ENCODE data around the gene CST7.

CST7 gene

DNA sequence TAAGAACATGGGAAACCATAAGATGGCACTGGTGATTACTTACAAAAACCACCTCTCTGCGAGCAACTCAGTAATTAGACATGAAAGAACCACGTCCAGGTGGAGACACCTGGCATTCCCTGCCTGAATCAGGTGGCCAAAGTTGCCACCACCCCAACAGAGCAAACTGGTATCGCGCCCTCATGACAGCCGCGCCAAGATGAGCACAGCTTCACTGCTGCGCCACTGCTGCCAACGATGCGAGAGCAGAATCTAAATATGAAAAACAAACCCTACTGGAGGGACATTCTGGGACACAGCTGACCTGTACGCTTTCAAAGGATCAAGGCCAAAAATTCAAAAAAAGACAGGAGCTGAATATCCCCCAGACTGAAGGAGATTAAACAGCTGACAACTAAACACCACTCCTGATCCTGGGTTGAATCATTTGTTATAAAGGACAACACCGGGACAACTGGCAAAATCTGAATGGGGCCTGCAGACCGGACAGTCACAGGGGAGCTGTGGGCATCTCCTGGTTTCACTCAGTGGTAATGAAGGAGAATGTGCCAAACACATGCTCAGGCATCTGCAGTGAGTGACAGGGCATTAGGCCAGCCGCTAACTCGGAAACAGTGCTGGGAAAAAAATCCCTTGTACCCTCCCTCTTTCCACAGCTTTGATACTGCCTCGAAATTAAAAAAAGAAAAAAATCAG lies 17.4 kb downstream of the CST7 start:
- no peak for DNase-seq

DNA sequence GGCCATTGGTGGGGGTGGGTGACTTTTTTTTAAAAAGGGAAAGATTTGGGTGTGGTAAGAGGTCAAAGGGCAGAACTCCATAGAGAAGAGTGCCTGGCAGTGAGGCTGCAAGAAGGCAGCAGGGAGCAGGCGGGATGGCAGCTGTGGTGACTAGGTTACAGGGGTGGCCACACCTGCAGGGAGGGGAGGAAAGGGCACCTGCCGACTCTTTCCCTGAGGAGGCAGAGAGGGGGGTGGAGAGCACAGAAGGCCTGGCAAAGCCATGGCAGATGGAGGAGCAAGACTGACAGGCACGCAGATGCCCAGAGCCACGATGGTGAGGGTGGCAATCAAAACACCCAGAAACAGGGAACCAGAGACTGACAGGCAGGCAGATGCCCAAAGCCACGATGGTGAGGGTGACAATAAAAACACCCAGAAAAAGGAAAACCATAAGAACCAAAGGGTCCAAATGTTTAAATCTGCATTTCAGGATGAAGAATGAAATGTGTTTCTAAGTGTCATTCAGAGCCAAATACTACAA lies 19.3 kb downstream of the CST7 start:
- no peak for DNase-seq

DNA sequence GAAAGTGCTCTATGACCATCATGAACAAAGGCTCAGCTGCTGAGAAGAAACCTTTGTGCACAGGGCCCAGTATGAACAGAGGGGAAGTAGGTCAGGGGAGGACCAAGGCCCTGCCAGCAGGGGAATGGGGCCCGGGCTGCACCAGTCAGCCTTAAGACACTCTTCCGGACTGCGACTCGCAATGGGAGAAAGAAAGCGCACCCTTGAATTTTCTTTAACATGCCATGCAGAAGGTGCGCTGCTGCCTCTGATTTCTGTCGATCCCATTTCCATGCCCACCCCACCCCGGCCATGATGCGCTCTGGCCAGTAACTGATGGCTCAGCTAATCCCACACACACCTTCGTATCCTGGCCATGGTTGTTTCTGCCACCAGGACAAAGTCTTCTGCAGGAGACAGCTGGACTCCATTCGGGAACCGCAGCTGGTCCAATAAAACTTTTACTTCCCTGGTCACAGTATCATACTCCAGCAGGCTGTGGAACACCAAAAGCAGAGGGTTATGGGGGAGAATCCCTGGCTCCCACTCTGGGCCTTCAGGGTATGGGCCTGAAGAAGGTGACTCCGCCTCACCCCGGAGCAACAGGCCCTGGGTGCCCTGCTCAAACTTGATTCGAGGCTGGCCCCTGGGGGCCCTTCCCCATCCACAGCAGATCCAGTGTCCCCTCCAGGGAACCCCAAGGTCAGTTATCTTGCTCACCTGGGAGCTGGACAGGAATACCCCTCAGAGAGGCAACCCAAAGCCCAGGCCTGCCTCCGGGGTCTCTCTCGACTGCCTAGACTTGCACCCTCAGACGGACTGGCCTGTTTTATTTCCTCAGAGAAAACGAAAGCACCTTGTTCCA lies 20.3 kb downstream of the CST7 start:
- no peak for DNase-seq

DNA sequence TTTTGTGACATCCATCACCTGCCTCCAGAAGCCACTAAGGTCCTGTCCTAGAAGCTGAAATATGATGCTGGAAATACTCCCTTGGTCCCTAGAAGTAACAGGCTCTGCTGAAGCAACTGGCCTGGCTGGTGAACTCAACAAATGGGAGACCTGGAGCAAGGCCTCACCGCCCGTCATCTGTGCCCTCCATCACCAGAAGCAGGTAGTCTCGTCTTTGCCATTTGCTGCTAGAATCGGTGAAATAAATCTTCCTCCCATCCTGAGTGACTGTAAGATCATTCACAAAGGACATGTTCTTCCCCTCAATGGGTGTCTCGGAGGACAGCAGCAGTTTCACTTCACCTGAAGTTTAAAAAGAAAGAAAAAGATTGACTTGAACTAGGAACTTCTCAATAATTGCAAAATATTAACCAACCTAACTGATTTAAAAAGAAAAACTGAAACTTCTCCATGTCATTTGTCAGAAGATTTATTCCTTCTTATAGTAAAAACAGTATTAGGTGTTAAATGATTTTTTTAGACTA lies 21.0 kb downstream of the CST7 start:
- DNase-seq: no peak

DNA sequence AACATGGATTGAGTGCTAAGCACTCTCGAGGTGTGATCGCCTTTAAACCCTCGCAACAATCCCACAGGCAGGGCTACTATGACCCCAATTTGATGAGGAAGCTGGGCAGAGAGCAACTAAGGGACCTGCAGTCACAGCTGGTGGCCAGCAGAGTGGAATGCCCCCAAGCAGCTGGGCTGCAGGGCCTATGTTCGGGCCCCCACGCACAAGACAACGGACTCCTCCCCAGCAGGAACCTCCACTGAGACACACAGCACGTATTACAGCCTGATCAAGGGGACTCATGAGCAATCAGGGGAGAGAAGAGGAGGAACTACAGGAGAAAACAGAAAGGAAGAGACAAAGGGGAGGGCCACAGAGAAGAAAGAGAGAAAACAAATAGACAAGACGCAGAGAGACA lies 21.7 kb downstream of the CST7 start:
- DNase-seq: no peak

DNA sequence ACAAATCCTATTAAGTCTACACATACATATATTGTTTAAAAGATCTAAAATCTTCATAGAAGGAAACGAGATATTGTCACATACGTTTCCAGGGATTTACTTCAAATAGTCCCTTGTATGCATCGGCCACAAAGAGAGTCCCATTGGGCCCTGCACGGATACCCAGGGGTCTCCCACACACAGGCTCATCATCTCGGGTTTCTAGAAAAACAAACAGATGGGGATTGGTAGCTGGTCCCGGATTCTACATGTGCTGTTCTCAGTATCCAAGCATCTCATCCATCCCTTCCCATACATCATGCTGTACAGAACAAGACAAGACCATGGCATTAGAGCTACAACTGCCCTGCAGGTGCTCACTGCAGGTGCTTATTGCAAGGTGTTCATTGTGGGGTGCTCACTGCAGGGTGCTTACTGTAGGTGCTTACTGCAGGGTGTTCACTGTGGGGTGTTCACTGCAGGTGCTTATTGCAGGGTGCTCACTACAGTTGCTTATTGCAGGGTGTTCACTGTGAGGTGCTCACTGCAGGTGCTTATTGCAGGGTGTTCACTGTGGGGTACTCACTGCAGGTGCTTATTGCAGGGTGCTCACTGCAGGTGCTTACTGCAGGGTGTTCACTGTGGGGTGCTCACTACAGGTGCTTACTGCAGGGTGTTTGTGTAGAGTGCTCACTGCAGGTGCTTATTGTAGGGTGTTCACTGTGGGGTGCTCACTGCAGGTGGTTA lies 22.5 kb downstream of the CST7 start:
- DNase-seq: no peak

DNA sequence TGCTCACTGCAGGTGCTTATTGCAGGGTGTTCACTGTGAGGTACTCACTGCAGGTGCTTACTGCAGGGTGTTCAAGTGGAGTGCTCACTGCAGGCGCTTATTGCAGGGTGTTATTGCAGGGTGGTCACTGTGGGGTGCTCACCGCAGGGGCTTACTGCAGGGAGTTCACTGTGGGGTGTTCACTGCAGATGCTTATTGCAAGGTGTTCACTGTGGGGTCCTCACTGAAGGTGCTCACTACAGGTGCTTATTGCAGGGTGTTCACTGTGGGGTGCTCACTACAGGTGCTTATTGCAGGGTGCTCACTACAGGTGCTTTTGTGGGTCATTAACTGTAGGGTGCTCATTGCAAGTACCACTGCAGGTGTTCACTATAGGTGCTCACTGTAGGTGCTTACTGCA lies 23.3 kb downstream of the CST7 start:
- no peak for DNase-seq

DNA sequence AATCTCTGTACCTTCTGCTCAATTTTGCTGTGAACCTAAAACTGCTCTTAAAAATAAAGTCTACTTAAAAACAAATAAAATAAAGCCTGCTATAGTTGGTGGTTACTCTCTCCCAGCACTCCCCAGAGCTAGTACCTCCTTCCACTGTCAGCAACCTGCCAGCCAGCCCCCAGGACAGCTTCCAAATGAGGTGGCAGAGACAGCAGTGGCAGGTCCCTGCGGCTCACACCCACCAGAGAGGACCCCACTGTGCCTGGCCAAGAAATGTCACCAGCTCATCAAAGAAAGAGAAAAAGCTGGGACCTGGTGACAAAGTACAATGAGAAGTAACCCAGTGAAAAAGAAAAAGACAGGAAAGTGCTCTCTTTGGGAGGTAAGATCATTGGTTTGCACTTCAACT lies 28.3 kb downstream of the CST7 start:
- DNase-seq: no peak

DNA sequence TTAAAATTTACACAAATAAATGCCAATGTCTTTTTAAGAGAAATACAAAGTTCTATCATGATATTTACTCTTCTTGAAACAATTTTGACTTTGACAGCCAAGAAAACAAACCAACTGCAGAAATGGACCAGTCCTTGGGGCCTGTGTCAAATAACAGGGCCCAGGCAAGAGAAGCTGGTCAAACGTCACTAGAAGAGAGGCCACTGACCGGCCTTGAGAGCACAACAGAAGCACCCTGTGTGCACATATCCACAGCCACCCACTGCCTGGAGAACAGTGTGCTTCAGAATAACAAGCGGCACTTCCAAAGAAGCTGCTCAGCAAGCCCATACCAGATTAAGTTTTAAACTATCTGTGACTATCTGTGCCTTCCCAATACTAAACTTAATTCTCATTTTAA lies 28.7 kb downstream of the CST7 start:
- no peak for DNase-seq

DNA sequence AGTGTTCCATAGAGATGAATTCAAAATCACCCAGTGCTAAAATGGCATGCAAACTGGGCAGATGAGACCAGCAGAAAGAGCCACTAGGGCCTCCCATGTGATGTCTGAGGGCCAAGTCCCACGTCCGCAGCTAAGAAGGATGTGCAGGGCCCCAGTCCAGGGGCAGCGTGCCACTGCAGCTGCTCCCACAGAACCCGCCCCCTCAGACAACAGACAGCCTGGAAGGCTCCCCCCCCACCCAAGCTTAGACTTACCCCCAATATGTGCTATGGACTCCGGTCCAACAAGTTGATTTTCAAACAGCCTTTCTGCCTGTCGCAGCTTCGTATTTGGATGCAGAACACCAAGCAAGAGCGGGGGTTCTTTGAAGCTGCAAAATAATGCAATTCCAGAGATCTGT lies 29.4 kb downstream of the CST7 start:
- DNase-seq: no peak

DNA sequence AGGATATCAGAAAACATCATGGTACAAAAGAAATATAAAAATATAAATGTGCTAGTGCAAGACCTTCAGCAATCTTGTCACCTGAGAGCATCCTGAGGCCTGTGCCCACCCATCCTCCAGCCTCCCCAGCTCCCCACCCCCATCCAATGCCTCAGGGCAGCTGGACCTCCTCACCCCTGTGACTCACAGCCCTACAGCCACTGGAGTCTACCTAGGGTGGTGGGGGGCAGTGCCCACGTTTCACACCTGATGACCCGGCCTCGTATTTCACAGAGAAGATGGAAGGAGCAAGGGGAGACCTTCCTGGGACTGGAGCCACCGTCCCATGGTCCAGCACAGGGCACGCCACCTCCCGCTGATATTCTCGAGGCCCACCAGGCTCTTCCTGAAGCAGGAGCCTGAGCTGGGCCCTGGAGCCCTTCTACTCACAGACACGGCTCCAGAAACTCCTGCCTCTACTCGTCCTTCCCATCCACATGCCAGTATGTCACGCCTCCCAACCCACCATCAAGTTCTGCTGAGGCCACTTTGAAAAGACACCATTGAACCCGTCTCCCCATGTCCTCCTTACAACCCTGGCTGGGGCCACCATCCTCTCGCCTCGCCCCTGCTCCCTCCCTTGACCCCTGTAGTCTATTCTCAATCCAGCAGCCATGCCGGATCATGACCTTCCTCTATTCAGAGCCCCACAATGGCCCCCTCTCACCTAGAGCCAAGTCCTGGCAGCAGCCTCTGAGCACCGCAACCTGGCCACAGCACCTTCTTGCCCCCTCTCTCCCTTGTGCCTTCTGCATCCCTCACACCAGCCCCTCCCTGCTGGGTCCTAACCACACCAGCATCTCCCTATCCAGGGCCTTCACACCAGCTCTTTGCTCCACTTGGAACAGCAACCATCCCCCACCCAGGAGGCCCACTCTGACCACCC lies 30.2 kb downstream of the CST7 start:
- no peak for DNase-seq

DNA sequence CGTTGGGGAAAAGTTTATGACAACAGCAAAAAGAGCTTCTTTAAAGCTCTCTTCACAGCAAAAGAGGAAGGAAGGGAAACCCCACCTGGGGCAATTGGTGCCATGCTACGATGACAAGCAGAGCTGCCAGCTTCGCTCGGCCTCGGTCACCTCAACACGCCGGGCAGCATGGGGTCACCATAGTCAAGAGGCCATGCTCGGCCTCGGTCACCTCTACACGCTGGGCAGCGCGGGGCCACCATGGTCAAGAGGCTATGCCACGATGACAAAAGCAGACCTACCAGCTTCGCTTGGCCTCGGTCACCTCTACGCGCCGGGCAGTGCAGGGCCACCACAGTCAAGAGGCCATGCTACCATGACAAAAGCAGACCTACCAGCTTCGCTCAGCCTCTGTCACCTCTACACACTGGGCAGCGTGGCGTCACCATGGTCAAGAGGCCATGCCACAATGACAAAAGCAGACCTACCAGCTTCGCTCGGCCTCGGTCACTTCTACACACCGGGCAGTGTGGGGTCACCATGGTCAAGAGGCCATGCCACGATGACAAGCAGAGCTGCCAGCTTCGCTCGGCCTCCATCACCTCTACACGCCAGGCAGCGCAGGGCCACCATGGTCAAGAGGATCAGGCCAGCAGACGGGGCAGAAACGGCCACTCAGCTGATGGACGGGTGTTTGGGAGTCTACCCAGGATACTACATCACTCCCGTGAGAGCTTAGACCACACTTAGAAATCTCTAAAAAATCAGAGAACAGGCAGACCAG lies 31.4 kb downstream of the CST7 start:
- no peak for DNase-seq

DNA sequence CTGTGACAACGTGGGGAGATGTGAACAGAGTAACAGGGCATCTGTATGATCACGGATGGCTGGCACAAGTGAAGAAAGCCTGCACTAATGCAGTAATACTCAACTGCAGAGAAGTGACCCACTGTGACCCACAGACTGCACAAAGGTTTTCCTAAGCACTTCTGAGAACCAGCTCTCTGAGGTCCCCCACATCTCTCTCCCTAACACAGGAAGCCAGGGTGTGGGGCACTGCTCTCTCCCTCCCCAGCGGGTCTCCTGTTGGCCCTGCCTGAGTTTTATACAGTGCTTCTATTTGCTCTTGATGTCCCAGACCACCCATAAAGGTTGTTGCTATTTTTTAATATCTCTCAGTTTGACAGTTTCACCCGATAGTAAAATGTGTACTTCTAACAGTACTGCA lies 32.2 kb downstream of the CST7 start:
- DNase-seq: no peak

DNA sequence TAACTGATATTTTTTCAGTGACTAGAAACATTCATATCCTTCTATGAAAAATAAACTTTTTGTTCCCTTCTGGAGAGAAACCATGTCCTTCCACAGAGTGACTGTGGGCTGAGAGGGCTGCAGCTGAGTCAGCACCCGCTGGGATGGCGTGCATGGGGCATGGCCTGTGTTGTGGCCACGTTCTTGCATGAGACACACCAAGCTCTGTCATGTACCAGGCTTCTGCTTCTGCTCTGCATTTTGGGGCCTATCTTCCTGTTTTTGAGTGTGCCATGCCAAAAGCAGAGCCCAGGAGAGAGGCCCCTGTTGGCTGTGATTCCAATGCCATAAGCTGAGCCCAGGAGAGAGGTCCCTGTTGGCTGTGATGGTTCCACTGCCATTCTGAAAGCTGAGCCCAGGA lies 32.7 kb downstream of the CST7 start:
- DNase-seq: no peak

DNA sequence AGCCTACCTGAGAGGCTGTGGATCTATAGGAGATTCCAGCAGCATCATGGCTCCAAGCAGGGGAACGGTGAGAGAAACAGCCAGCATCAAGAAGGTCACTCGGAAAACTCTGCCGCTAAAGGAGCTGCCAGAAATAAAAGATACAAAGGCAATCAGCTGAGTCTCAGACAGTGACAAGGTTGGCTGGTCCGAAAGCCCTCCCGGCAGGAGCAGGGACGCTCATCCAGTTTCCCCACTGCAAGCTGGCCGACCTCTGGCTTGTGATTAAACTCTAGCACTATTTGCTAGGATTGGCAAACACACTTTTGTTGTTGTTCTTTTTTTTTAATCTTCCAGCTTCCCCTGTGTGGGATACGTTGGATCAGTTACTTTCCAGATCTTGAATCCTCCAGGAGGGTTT lies 34.8 kb downstream of the CST7 start:
- DNase-seq: no peak

DNA sequence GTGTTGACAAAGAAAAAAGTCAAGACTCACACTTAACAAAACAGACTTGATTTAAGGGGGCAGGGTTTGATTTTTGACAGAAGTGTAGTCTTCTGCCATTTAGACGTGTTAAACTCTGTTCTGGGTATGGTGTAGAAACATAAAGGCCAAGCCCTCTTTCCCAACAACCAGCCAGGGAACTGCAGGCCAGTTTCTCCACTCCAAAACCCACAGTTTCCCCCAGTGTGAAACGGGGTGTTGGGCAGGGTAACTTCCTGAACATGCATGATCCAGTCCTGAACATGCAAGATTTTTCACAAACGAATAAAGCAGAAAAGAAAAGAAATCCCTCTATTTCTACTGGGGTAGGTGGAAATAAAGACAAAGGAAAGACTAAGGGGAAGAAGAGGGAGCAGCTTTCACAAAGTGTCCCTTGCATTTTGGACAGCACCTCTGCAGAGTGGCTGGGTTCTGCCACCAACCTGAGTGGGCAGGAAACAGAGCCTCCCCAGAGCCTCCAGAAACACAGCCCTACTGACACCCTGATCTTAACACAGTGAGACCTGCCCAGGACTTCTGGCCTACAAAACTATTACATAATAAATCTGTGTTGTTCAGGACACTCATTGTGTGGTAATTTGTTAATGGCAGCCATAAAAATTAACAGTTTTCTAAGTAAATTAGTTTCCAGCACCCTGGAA lies 36.0 kb downstream of the CST7 start:
- DNase-seq: no peak

DNA sequence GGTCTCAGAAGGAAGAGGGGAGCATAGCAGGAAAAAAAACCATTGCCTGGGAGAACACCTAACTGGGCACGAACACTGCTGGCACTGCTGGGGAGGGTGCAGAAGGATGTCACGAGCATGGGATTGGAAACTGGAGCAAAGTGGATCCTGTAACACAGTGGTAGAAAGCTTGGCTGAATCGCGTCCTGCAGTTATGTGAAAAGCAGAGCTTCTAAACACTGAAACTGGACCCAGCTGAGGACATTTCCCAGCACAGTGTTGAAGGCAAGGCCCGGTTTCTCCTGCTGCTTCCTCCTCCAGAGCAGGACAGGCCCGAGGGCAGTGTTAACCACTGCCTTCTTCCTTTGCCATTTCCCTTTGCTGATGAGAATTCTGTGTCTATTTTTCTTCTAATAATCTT lies 36.7 kb downstream of the CST7 start:
- no peak for DNase-seq

DNA sequence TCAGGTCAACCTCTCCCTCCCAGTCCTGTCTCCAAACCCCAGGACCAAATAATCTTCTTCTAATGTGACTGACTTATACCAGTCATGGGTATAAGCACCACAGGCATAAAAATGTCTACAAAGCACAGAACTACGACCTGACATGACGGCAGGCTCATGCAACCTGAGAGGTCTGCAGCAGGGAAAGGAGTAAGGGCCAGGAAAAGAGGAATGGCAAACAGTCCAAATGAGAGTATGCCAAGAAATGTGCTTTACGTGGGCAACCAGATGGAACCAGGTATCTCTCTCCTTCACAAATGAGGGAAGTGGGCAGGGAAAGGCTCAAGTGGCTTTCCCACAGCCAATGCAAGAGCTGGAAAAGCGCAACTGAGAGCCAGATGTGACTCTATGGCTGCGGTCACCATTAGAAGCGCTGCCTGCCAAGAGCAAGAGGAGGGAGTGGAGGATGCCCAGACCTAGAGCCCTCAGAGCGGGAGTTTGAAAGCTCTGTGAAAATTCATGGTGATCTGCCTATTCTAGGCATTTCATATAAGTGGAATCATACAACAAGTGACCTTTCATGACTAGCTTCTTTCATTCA lies 37.5 kb downstream of the CST7 start:
- DNase-seq: no peak

DNA sequence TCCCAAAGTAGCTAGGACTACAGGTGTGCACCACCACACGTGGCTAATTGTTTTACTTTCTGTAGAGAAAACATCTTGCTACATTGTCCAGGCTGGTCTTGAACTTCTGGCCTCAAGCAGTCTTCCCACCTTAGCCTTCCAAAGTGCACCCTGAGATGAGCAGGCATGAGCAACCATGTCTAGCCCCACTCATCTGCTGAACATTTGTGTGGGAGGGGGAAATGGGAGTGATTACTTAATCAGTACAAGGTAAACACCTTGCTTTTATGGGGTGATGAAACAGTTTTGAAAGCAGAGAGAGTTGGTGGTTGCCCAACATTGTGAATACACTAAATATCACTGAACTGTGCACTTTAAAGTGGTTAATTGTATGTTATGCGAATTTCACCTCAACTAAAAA lies 38.2 kb downstream of the CST7 start:
- no peak for DNase-seq

All from cerebellar nuclear complex (tissue), 1 donor.